GM23338 (cell line): ENCODE results near the gene DCTPP1. TPM values are rescaled to one million over a fixed set of nuclear protein-coding genes. Genes with fewer than 3 reads are reported as not detected.
"Not testable (repeated sequence)": the region's sequence is repeated elsewhere in the genome, so short reads cannot be mapped to it uniquely, and the experiment has no call there.

Experiments
- ATAC-seq: fragments of 200-7000 bp; cut with Tn5 transposase; 3 replicates; pipeline ENCODE4 v1.9.1; 2020
- DNase-seq: peaks from one replicate; pipeline ENCODE4 v3.0.0-alpha.2; 2015; ENCODE audit warnings: low spot score
- H2AFZ ChIP-seq: fragments of 200-600 bp; sonication (generic); 2 replicates; pipeline ENCODE4 v1.8.0; 2016; ENCODE audit warnings: antibody characterized with exemption, mild to moderate bottlenecking, moderate library complexity
- H3F3A ChIP-seq: fragments of 200-600 bp; sonication (generic); replicated peaks from 2 replicates; pipeline ENCODE4 v1.8.0; 2017; ENCODE audit warnings: antibody characterized with exemption, mixed run types, low read depth
- H3K27ac ChIP-seq: fragments of 200-600 bp; sonication (generic); 2 replicates; pipeline ENCODE4 v1.6.1; 2016; ENCODE audit warnings: low read depth
- H3K27me3 ChIP-seq: fragments of 200-600 bp; sonication (generic); 2 replicates; pipeline ENCODE4 v1.8.0; 2016; ENCODE audit warnings: mild to moderate bottlenecking, mixed run types, moderate library complexity; ENCODE audit not compliant: insufficient read depth
- H3K36me3 ChIP-seq: fragments of 200-600 bp; sonication (generic); 2 replicates; pipeline ENCODE4 v1.8.0; 2016; ENCODE audit warnings: mild to moderate bottlenecking; ENCODE audit not compliant: insufficient read depth
- H3K4me1 ChIP-seq: fragments of 200-600 bp; sonication (generic); 2 replicates; pipeline ENCODE4 v1.8.0; 2016; ENCODE audit warnings: mild to moderate bottlenecking, moderate library complexity; ENCODE audit not compliant: insufficient read depth
- H3K4me2 ChIP-seq: fragments of 200-600 bp; sonication (generic); 2 replicates; pipeline ENCODE4 v1.7.1; 2017; ENCODE audit warnings: mixed run types
- H3K4me3 ChIP-seq: fragments of 200-600 bp; sonication (generic); 2 replicates; pipeline ENCODE4 v1.6.1; 2016; ENCODE audit warnings: mixed run types
- H3K79me2 ChIP-seq: fragments of 200-600 bp; sonication (generic); replicated peaks from 2 replicates; pipeline ENCODE4 v1.8.0; 2017; ENCODE audit warnings: mild to moderate bottlenecking; ENCODE audit not compliant: insufficient read depth
- H3K9me2 ChIP-seq: fragments of 200-600 bp; sonication (generic); 2 replicates; pipeline ENCODE4 v1.8.0; 2017; ENCODE audit not compliant: insufficient read depth
- H4K20me1 ChIP-seq: fragments of 200-600 bp; sonication (generic); replicated peaks from 2 replicates; pipeline ENCODE4 v1.8.0; 2017; ENCODE audit warnings: mild to moderate bottlenecking; ENCODE audit not compliant: insufficient read depth
- H3K27ac Mint-ChIP-seq: 2 replicates; pipeline ENCODE4 v1.8.0; 2020; ENCODE audit warnings: inconsistent platforms, mild to moderate bottlenecking, moderate library complexity, mixed read lengths
- H3K27me3 Mint-ChIP-seq: 3 replicates; pipeline ENCODE4 v1.8.0; 2022; ENCODE audit warnings: low read depth, mild to moderate bottlenecking, moderate library complexity, mixed read lengths, inconsistent platforms; ENCODE audit not compliant: insufficient read depth, poor library complexity
- H3K36me3 Mint-ChIP-seq: 3 replicates; pipeline ENCODE4 v1.8.0; 2021; ENCODE audit warnings: low read depth, mild to moderate bottlenecking, inconsistent platforms, moderate library complexity, mixed read lengths
- H3K4me1 Mint-ChIP-seq: 3 replicates; pipeline ENCODE4 v1.8.0; 2020; ENCODE audit warnings: mild to moderate bottlenecking, inconsistent platforms, mixed read lengths
- H3K4me3 Mint-ChIP-seq: 3 replicates; pipeline ENCODE4 v1.8.0; 2021; ENCODE audit warnings: moderate library complexity, mild to moderate bottlenecking, inconsistent platforms, mixed read lengths
- H3K9me3 Mint-ChIP-seq: 3 replicates; pipeline ENCODE4 v1.8.0; 2020; ENCODE audit warnings: moderate library complexity, mild to moderate bottlenecking, inconsistent platforms, mixed read lengths
- CREB1 ChIP-seq: fragments of 250-450 bp; sonication (Bioruptor Pico); IDR thresholded peaks from 2 replicates; pipeline ENCODE4 v1.5.0; 2020; ENCODE audit warnings: low read depth, mild to moderate bottlenecking, moderate library complexity
- EZH2phosphoT487 ChIP-seq: fragments of 200-600 bp; sonication (generic); IDR thresholded peaks from one replicate; pipeline ENCODE4 v1.8.1; 2018; ENCODE audit warnings: antibody characterized with exemption; ENCODE audit not compliant: unreplicated experiment
- JUNB ChIP-seq: IDR thresholded peaks from one replicate; pipeline ENCODE4 v1.6.1; 2016; ENCODE audit warnings: antibody characterized with exemption; ENCODE audit not compliant: unreplicated experiment
- NANOG ChIP-seq: IDR thresholded peaks from 2 replicates; pipeline ENCODE4 v1.6.1; 2016; ENCODE audit warnings: antibody characterized with exemption, borderline replicate concordance
- STAT1 ChIP-seq: IDR thresholded peaks from one replicate; pipeline ENCODE4 v1.6.1; 2016; ENCODE audit warnings: antibody characterized with exemption; ENCODE audit not compliant: unreplicated experiment
- ZNF114 ChIP-seq: fragments of 250-450 bp; sonication (Bioruptor Pico); IDR thresholded peaks from 2 replicates; pipeline ENCODE4 v1.5.0; 2020; ENCODE audit warnings: mild to moderate bottlenecking, moderate library complexity
- polyA plus RNA-seq: library from polyadenylated mRNA; unstranded; fragments of >200 nt; fragmentation: Nextera tagmentation; extraction: Ambion mirVana; gene quantifications from 2 replicates; pipeline ENCODE4 v1.2.1, GENCODE V29; 2016
- total RNA-seq: library from RNA; depleted of rRNA; stranded (reverse); fragments of >200 nt; shearing (Covaris generic); gene quantifications from 2 replicates; pipeline ENCODE4 v1.2.3, GENCODE V29; 2014
- TF ChIP-seq, protein P1 (sequence below), 2 experiments: fragments of 200-600 bp in 1 of 2; sonication (generic) in 1 of 2; conservative IDR thresholded peaks; 2 replicates each; pipeline versions ENCODE4 v1.5.1 to v1.6.1; 2016 to 2017; ENCODE audit warnings: antibody characterized with exemption in 2 of 2, low read depth in 2 of 2, mild to moderate bottlenecking in 2 of 2, moderate library complexity in 1 of 2
- TF ChIP-seq, protein P2 (sequence below): fragments of 250-450 bp; sonication (Bioruptor Pico); IDR thresholded peaks from 2 replicates; pipeline ENCODE4 v1.5.0; 2020; ENCODE audit warnings: mild to moderate bottlenecking, moderate library complexity
- TF ChIP-seq, protein P3 (sequence below): IDR thresholded peaks from one replicate; pipeline ENCODE4 v1.6.1; 2018; ENCODE audit warnings: antibody characterized with exemption; ENCODE audit not compliant: unreplicated experiment

The DCTPP1 gene
- total and polyA plus RNA-seq, 2 experiments from 2014 or later, result 54.1 to 58.3 TPM

DNA sequence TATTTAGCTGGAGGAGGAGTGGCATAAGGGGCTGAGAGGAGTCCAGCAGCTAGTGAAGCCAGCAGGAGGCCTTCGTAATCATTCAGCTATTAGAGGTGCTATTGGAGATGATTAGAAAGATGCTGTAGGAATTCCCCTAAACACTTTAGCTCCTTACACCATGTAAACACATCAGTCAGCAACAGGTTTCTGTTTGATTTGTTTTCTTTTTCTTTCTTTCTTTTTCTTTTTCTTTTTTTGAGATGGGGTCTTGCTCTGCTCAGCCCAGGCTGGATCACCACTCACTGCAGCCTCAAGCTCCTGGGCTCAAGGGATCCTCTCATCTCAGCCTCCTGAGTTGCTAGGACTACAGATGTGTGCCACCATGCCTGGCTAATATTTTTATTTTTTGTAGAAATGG, 26.5 kb upstream of the DCTPP1 start:
- H4K20me1 ChIP-seq, result no peaks in the 10 kb centered on the region
- no peaks in the 10 kb centered on the region for H3K36me3 ChIP-seq
- H3K4me1 ChIP-seq, result no peaks in the 10 kb centered on the region
- H3F3A ChIP-seq, result no peaks in the 10 kb centered on the region
- Mint-ChIP-seq H3K27ac (no peak overlapping the region), H3K4me3 (no peak overlapping the region; the same call in 2 of the 3 replicates), H3K36me3 (no peaks in the 10 kb centered on the region), H3K4me1 (0 out of 3 replicates have a peak, but pooled peaks cover 5% of the 10 kb centered on the region), H3K27me3 (peaks cover 13% of the 10 kb centered on the region), H3K9me3 (no peaks in the 10 kb centered on the region; the same call in 2 of the 3 replicates)
- no peaks in the 10 kb centered on the region for H3K9me2 ChIP-seq
- H3K4me3 ChIP-seq, result no peak overlapping the region
- H2AFZ ChIP-seq, result no peak overlapping the region
- TF ChIP-seq STAT1, result no peak
- TF ChIP-seq, protein P1, sequence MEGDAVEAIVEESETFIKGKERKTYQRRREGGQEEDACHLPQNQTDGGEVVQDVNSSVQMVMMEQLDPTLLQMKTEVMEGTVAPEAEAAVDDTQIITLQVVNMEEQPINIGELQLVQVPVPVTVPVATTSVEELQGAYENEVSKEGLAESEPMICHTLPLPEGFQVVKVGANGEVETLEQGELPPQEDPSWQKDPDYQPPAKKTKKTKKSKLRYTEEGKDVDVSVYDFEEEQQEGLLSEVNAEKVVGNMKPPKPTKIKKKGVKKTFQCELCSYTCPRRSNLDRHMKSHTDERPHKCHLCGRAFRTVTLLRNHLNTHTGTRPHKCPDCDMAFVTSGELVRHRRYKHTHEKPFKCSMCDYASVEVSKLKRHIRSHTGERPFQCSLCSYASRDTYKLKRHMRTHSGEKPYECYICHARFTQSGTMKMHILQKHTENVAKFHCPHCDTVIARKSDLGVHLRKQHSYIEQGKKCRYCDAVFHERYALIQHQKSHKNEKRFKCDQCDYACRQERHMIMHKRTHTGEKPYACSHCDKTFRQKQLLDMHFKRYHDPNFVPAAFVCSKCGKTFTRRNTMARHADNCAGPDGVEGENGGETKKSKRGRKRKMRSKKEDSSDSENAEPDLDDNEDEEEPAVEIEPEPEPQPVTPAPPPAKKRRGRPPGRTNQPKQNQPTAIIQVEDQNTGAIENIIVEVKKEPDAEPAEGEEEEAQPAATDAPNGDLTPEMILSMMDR (conservative IDR thresholded peaks at IDR 0.05; ENCODE audit: low read depth in 2 of 2), result no peak
- no peak for TF ChIP-seq EZH2phosphoT487
- no peak for TF ChIP-seq JUNB
- TF ChIP-seq ZNF114 (CRISPR knock-in tag), result no peak
- TF ChIP-seq CREB1, result no peak
- TF ChIP-seq, protein P2, sequence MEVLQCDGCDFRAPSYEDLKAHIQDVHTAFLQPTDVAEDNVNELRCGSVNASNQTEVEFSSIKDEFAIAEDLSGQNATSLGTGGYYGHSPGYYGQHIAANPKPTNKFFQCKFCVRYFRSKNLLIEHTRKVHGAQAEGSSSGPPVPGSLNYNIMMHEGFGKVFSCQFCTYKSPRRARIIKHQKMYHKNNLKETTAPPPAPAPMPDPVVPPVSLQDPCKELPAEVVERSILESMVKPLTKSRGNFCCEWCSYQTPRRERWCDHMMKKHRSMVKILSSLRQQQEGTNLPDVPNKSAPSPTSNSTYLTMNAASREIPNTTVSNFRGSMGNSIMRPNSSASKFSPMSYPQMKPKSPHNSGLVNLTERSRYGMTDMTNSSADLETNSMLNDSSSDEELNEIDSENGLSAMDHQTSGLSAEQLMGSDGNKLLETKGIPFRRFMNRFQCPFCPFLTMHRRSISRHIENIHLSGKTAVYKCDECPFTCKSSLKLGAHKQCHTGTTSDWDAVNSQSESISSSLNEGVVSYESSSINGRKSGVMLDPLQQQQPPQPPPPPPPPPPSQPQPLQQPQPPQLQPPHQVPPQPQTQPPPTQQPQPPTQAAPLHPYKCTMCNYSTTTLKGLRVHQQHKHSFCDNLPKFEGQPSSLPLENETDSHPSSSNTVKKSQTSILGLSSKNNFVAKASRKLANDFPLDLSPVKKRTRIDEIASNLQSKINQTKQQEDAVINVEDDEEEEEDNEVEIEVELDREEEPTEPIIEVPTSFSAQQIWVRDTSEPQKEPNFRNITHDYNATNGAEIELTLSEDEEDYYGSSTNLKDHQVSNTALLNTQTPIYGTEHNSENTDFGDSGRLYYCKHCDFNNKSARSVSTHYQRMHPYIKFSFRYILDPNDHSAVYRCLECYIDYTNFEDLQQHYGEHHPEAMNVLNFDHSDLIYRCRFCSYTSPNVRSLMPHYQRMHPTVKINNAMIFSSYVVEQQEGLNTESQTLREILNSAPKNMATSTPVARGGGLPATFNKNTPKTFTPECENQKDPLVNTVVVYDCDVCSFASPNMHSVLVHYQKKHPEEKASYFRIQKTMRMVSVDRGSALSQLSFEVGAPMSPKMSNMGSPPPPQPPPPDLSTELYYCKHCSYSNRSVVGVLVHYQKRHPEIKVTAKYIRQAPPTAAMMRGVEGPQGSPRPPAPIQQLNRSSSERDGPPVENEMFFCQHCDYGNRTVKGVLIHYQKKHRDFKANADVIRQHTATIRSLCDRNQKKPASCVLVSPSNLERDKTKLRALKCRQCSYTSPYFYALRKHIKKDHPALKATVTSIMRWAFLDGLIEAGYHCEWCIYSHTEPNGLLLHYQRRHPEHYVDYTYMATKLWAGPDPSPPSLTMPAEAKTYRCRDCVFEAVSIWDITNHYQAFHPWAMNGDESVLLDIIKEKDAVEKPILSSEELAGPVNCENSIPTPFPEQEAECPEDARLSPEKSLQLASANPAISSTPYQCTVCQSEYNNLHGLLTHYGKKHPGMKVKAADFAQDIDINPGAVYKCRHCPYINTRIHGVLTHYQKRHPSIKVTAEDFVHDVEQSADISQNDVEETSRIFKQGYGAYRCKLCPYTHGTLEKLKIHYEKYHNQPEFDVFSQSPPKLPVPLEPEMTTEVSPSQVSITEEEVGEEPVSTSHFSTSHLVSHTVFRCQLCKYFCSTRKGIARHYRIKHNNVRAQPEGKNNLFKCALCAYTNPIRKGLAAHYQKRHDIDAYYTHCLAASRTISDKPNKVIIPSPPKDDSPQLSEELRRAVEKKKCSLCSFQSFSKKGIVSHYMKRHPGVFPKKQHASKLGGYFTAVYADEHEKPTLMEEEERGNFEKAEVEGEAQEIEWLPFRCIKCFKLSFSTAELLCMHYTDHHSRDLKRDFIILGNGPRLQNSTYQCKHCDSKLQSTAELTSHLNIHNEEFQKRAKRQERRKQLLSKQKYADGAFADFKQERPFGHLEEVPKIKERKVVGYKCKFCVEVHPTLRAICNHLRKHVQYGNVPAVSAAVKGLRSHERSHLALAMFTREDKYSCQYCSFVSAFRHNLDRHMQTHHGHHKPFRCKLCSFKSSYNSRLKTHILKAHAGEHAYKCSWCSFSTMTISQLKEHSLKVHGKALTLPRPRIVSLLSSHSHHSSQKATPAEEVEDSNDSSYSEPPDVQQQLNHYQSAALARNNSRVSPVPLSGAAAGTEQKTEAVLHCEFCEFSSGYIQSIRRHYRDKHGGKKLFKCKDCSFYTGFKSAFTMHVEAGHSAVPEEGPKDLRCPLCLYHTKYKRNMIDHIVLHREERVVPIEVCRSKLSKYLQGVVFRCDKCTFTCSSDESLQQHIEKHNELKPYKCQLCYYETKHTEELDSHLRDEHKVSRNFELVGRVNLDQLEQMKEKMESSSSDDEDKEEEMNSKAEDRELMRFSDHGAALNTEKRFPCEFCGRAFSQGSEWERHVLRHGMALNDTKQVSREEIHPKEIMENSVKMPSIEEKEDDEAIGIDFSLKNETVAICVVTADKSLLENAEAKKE (CRISPR knock-in tag), result no peak
- TF ChIP-seq, protein P3, sequence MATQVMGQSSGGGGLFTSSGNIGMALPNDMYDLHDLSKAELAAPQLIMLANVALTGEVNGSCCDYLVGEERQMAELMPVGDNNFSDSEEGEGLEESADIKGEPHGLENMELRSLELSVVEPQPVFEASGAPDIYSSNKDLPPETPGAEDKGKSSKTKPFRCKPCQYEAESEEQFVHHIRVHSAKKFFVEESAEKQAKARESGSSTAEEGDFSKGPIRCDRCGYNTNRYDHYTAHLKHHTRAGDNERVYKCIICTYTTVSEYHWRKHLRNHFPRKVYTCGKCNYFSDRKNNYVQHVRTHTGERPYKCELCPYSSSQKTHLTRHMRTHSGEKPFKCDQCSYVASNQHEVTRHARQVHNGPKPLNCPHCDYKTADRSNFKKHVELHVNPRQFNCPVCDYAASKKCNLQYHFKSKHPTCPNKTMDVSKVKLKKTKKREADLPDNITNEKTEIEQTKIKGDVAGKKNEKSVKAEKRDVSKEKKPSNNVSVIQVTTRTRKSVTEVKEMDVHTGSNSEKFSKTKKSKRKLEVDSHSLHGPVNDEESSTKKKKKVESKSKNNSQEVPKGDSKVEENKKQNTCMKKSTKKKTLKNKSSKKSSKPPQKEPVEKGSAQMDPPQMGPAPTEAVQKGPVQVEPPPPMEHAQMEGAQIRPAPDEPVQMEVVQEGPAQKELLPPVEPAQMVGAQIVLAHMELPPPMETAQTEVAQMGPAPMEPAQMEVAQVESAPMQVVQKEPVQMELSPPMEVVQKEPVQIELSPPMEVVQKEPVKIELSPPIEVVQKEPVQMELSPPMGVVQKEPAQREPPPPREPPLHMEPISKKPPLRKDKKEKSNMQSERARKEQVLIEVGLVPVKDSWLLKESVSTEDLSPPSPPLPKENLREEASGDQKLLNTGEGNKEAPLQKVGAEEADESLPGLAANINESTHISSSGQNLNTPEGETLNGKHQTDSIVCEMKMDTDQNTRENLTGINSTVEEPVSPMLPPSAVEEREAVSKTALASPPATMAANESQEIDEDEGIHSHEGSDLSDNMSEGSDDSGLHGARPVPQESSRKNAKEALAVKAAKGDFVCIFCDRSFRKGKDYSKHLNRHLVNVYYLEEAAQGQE, result no peak
- TF ChIP-seq NANOG, result no peak
- no peaks in the 10 kb centered on the region for H3K27me3 ChIP-seq
- no peak for ATAC-seq
- H3K4me2 ChIP-seq, result no peak overlapping the region
- no peak overlapping the region for H3K27ac ChIP-seq
- no peaks in the 10 kb centered on the region for H3K79me2 ChIP-seq
- DNase-seq, result no peak

GRCh38 chr16:30452709-30453580, 23.1 kb upstream of the DCTPP1 start:
- not testable (repeated sequence) for H3K27ac Mint-ChIP-seq, H4K20me1 ChIP-seq, H3K79me2 ChIP-seq, H3K36me3 ChIP-seq, DNase-seq, H3F3A ChIP-seq, H3K4me3 Mint-ChIP-seq, H3K4me3 ChIP-seq, H3K36me3 Mint-ChIP-seq, H3K27ac ChIP-seq, H3K4me1 Mint-ChIP-seq, H3K9me3 Mint-ChIP-seq, ATAC-seq, H3K9me2 ChIP-seq, H3K27me3 ChIP-seq, H3K4me2 ChIP-seq, H3K4me1 ChIP-seq
- H2AFZ ChIP-seq, result 0 out of 2 replicates have a peak overlapping the region, but pooled peaks have one; percentile 29
- H3K27me3 Mint-ChIP-seq, result peaks cover 12% of the 10 kb centered on the region
